Mammary epithelial cell (primary cell): ENCODE results near the gene ECSIT.

ENCODE experiments used
- CTCF ChIP-seq, 2 donors: IDR thresholded peaks in 1 of 2; conservative IDR thresholded peaks in 1 of 2; 2 replicates each; pipeline ENCODE4 v1.5.1; 2011 to 2012; ENCODE audit warnings: inconsistent platforms in 2 of 2, low read length in 2 of 2, mild to moderate bottlenecking in 2 of 2, control low read depth in 1 of 2, low read depth in 1 of 2; ENCODE audit not compliant: insufficient read depth in 1 of 2; ENCODE audit errors: extremely low read depth in 1 of 2
- EZH2 ChIP-seq: IDR thresholded peaks from 2 replicates; pipeline ENCODE4 v1.6.1; 2012; ENCODE audit warnings: low read length, inconsistent platforms, borderline replicate concordance

- TF ChIP-seq CTCF (conservative IDR thresholded peaks at IDR 0.05 in 1 of 2, IDR thresholded peaks at IDR 0.05 in 1 of 2; ENCODE audit: extremely low read depth in 1 of 2, insufficient read depth in 1 of 2, low read depth in 1 of 2, low read length in 2 of 2): no peak
- TF ChIP-seq EZH2: no peak
Measured at GRCh38 chr19:11463391-11463790, 65.5 kb downstream of the ECSIT start.
